ENCODE data around the gene SAXO1. TPM values are rescaled to one million over a fixed set of nuclear protein-coding genes. Genes with fewer than 3 reads are reported as not detected.
A peak's percentile ranks its signal among the peaks of the same experiment; 100 is the strongest.

SAXO1 gene
- total and polyA plus RNA-seq, 2 experiments from 2014 or later: 0.02 TPM; not detected in 1

DNA sequence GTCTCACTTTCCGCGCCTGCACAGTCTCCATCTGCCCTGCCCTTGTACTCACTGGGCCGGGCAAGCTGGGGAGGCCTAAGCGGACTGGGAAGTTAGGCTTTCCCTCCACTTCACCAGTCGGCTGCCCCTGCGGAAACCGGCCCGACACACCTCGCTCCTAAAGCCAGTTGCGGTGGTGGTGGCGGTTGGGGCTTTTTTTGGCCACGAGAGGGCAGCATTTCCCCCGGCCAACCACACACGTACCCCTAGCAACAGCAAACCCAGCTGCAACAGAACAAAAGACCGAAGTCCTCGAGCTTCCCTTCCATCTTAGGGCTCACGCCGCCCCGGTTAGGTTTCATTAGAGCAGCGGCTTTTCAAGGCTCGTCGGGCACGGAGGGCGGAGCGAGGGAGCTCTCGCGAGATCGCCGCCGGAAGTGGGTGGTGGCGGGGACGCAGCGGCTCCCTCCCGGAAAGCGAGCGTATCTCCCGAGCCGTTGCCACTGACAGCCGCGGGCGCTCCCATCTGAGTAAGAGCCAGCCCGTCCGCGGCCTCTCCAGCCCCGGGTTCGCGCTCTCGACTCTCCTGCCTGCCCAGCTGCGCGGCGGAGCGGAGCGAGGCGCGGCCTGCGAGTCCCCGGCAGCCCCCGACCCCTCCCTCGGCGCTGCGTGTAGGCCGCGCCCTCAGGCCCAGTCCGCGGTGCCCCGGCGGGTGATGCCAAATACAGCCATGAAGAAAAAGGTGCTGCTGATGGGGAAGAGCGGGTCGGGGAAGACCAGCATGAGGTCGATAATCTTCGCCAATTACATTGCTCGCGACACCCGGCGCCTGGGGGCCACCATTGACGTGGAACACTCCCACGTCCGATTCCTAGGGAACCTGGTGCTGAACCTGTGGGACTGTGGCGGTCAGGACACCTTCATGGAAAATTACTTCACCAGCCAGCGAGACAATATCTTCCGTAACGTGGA is 16.2 kb upstream of the SAXO1 start, which contains the start of gene RRAGA:
Gene RRAGA (plus strand): TSS at position 462 of the 951 bp plus-strand sequence. CDS start 233 bp downstream, at position 695.
- Histone ChIP-seq H3K9me2 (ENCODE audit: insufficient read depth) (no peaks in the 10 kb centered on the region), H3K4me3 (peak within 1 kb of the TSS; percentile 86), H3K27me3 (ENCODE audit: insufficient read depth) (no peaks in the 10 kb centered on the region), H3K36me3 (ENCODE audit: insufficient read depth) (no peaks in the 10 kb centered on the region), H3K79me2 (replicated peaks; ENCODE audit: insufficient read depth) (peaks cover 12% of the 10 kb centered on the region), H3F3A (replicated peaks; ENCODE audit: low read depth) (peaks cover 11% of the 10 kb centered on the region; the same call in 1 of the 2 replicates), H3K27ac (ENCODE audit: low read depth) (peak within 1 kb of the TSS; percentile 96), H4K20me1 (replicated peaks; ENCODE audit: insufficient read depth) (no peaks in the 10 kb centered on the region), H3K4me1 (ENCODE audit: insufficient read depth) (peaks cover 33% of the 10 kb centered on the region), H2AFZ (peak within 1 kb of the TSS; percentile 96), H3K4me2 (peak within 1 kb of the TSS; percentile 82)
- DNase-seq (ENCODE audit: low spot score) (peak; percentile 98), ATAC-seq (peak; percentile 88)
- Mint-ChIP-seq H3K27ac (peak within 1 kb of the TSS; percentile 98), H3K27me3 (ENCODE audit: insufficient read depth, low read depth, poor library complexity) (peaks cover 13% of the 10 kb centered on the region), H3K4me3 (peak within 1 kb of the TSS; percentile 93), H3K36me3 (ENCODE audit: low read depth) (no peaks in the 10 kb centered on the region), H3K4me1 (peaks cover 37% of the 10 kb centered on the region), H3K9me3 (no peaks in the 10 kb centered on the region)
- TF ChIP-seq CREB1 (CRISPR knock-in tag; IDR thresholded peaks at IDR 0.05; ENCODE audit: low read depth): peak; percentile 44; the same call in 1 of the 2 replicates
- TF ChIP-seq, protein P1, sequence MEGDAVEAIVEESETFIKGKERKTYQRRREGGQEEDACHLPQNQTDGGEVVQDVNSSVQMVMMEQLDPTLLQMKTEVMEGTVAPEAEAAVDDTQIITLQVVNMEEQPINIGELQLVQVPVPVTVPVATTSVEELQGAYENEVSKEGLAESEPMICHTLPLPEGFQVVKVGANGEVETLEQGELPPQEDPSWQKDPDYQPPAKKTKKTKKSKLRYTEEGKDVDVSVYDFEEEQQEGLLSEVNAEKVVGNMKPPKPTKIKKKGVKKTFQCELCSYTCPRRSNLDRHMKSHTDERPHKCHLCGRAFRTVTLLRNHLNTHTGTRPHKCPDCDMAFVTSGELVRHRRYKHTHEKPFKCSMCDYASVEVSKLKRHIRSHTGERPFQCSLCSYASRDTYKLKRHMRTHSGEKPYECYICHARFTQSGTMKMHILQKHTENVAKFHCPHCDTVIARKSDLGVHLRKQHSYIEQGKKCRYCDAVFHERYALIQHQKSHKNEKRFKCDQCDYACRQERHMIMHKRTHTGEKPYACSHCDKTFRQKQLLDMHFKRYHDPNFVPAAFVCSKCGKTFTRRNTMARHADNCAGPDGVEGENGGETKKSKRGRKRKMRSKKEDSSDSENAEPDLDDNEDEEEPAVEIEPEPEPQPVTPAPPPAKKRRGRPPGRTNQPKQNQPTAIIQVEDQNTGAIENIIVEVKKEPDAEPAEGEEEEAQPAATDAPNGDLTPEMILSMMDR (conservative IDR thresholded peaks at IDR 0.05; ENCODE audit: low read depth in 2 of 2): peak; percentile 93
- TF ChIP-seq, protein P2, sequence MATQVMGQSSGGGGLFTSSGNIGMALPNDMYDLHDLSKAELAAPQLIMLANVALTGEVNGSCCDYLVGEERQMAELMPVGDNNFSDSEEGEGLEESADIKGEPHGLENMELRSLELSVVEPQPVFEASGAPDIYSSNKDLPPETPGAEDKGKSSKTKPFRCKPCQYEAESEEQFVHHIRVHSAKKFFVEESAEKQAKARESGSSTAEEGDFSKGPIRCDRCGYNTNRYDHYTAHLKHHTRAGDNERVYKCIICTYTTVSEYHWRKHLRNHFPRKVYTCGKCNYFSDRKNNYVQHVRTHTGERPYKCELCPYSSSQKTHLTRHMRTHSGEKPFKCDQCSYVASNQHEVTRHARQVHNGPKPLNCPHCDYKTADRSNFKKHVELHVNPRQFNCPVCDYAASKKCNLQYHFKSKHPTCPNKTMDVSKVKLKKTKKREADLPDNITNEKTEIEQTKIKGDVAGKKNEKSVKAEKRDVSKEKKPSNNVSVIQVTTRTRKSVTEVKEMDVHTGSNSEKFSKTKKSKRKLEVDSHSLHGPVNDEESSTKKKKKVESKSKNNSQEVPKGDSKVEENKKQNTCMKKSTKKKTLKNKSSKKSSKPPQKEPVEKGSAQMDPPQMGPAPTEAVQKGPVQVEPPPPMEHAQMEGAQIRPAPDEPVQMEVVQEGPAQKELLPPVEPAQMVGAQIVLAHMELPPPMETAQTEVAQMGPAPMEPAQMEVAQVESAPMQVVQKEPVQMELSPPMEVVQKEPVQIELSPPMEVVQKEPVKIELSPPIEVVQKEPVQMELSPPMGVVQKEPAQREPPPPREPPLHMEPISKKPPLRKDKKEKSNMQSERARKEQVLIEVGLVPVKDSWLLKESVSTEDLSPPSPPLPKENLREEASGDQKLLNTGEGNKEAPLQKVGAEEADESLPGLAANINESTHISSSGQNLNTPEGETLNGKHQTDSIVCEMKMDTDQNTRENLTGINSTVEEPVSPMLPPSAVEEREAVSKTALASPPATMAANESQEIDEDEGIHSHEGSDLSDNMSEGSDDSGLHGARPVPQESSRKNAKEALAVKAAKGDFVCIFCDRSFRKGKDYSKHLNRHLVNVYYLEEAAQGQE (IDR thresholded peaks at IDR 0.05; ENCODE audit: unreplicated experiment): no peak
- peak; percentile 78 for TF ChIP-seq POLR2AphosphoS5 (IDR thresholded peaks at IDR 0.05; ENCODE audit: low read depth)
- no peak for TF ChIP-seq ZNF114 (CRISPR knock-in tag; IDR thresholded peaks at IDR 0.05)

DNA sequence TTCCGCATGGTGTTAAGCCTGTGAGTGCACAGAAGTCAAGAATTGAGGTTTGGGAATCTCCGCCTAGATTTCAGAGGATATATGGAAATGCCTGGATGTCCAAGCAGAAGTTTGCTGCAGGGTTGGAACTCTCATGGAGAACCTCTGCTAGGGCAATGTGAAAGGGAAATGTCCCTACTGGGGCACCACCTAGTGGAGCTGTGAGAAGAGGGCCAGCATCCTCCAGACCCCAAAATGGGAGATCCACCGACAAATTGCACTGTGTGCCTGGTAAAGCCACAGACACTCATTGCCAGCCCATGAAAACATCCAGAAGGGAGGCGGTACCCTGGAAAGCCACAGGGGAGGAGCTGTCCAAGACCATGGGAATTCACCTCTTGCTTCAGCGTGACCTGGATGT is 3.6 kb upstream of the SAXO1 start:
- no peaks in the 10 kb centered on the region for H3K79me2 ChIP-seq (replicated peaks; ENCODE audit: insufficient read depth)
- no peaks in the 10 kb centered on the region for H3K4me1 Mint-ChIP-seq
- no peak overlapping the region for H3K27ac ChIP-seq (ENCODE audit: low read depth)
- no peaks in the 10 kb centered on the region for H3K4me1 ChIP-seq (ENCODE audit: insufficient read depth)
- DNase-seq (ENCODE audit: low spot score) (no peak), ATAC-seq (no peak)
- no peaks in the 10 kb centered on the region for H4K20me1 ChIP-seq (replicated peaks; ENCODE audit: insufficient read depth)
- H3K9me3 Mint-ChIP-seq: peaks cover 18% of the 10 kb centered on the region
- H3K4me3 ChIP-seq: no peak overlapping the region
- 0 out of 2 replicates have a peak, but pooled peaks cover 4% of the 10 kb centered on the region for H3K9me2 ChIP-seq (ENCODE audit: insufficient read depth)
- TF ChIP-seq, protein P1 (conservative IDR thresholded peaks at IDR 0.05; ENCODE audit: low read depth in 2 of 2): peak; percentile 24 to 48; a peak in 3 of 4 replicates
- TF ChIP-seq NANOG (IDR thresholded peaks at IDR 0.05; ENCODE audit: borderline replicate concordance): no peak
- TF ChIP-seq, protein P2 (IDR thresholded peaks at IDR 0.05; ENCODE audit: unreplicated experiment): no peak
- no peaks in the 10 kb centered on the region for H3K27me3 ChIP-seq (ENCODE audit: insufficient read depth)
- H3K4me3 Mint-ChIP-seq: no peak overlapping the region
- H3K36me3 ChIP-seq (ENCODE audit: insufficient read depth): no peaks in the 10 kb centered on the region
- H3K36me3 Mint-ChIP-seq (ENCODE audit: low read depth): peaks cover 16% of the 10 kb centered on the region; the same call in 2 of the 3 replicates
- no peak overlapping the region for H2AFZ ChIP-seq
- H3F3A ChIP-seq (replicated peaks; ENCODE audit: low read depth): no peaks in the 10 kb centered on the region
- H3K27me3 Mint-ChIP-seq (ENCODE audit: insufficient read depth, low read depth, poor library complexity): peaks cover 11% of the 10 kb centered on the region
- no peak overlapping the region for H3K27ac Mint-ChIP-seq
- H3K4me2 ChIP-seq: no peak overlapping the region

Measured in GM23338 (cell line).